UCSD-AML1 (cell line): ENCODE data around the gene NCOA4.
"Not testable (repeated sequence)": the region's sequence is repeated elsewhere in the genome, so short reads cannot be mapped to it uniquely, and the experiment has no call there.

Experiments
- DNase-seq: peaks from one replicate; lab custom pipeline; 2025; ENCODE audit not compliant: unreplicated experiment; lab: John Stamatoyannopoulos, UW

The NCOA4 gene

DNA sequence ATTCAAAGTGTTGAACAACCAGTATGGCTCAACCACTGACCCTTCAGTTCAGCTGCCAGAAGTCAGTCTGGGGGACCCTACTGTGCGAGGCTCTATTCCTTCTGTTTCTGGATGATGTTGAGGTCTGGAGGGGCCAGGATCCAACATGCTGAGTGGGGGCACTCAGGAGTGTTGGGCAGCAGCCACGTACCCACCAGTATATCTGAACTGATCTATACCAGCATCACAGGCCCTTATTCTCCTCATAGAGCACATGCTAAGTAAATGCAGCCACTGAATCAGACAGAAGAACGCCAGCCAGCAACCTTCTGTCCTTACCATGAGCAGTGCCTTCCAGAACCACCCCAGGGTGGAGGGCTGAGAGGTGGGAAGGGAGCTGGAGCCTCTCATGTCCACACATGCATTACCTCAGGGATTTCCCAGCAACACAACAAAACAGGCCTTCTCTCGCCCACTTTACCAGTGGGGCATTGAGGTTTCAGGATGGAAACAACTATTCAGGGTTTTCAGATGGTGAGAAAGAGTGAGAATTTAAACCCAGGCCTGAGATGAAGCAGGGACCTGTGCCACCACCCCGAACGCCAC is 22.5 kb upstream of the NCOA4 start:
- DNase-seq: no peak

DNA sequence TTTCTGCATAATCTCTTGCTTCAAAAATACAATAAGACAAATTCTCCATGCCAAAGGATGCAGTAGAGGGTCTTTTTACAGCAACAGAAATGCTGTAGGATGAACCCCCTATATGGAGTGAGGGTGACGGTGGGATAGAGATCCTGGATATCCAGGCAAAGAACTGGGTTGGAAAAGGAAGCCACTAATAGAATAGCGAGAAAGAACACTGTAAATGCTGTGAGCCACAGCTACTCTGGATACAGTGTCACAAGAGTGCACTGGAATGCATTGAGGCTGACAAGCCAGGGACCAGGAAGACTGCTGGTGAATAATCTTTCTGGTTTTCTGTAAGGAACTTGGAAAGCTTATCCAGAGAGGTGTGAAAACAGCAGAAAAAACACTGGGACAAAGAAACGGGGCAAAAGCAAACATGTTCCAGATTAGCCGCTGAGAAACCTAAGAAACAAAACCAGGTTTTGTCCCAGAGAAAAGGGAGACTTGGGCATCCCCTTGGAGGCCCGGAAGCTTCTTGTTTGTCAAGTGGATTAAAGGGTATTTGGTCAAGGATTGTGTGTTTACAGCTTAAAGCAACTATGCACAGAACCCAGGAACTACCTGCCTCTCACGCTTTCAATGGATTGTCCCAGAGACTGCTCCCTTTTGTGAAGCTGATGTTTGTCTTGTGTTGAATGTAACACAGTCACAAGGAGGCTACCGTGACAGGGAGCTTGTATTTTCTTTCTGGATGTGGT is 21.8 kb upstream of the NCOA4 start:
- no peak for DNase-seq

DNA sequence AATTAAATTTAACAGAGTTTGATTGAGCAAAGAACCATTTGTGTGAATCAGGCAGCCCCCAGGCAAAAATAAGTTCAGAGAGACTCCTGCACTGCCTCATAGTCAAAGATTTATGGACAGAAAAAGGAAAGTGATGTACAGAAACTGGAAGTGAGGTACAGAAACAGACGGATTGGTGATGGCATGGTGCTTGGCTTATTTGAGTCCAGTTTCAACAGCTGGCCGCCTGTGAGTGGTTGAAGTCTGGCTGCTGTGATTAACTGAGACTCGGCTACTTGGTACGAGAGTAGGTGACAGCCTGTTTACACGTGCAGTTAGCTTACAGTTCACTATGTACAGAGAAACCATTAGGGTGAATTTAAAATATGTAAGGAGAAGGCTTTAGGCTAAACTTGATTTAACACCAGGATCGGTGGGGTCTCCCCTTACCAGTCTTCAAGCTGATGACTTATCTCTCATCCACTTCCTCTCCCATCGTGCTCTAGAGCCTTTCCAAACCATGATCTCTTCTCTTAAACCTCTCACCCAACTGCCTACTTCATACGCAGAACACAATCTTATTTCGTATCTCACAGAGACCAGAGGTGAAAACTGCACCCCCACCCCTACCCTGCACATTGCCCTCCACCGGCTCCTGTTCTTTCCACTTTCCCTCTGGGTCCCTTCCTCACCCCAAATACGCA is 20.7 kb upstream of the NCOA4 start:
- no peak for DNase-seq

DNA sequence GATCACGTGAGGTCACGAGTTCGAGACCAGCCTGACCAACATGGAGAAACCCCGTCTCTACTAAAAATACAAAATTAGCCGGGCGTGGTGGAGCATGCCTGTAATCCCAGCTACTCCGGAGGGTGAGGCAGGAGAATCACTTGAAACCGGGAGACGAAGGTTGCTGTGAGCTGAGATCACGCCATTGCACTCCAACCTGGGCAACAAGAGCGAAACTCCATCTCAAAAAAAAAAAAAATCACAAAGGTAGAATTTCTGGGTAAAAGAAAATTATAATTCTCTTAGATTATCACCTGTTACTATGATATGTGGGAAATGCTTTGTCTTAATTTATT is 19.0 kb upstream of the NCOA4 start:
- not testable (repeated sequence) for DNase-seq

DNA sequence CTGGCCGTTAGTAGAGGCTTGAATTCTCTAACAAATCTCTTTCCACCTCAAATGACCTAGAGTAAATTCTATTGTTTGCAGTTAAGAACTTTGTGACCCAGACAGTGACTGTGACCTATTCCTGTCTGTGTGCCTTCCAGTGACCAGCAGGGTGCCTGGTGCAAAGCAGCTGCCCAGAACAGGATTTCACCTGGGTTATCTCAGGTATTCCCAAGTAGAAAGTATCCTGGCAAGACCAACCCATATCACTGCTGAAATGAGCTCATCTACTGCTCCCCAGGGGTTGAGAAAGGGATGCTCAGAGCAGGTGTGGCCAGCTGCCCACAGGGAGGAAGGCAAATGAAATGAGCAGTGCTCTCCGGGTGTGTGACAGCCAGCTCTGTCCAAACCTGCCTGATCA is 17.7 kb upstream of the NCOA4 start:
- DNase-seq: no peak

DNA sequence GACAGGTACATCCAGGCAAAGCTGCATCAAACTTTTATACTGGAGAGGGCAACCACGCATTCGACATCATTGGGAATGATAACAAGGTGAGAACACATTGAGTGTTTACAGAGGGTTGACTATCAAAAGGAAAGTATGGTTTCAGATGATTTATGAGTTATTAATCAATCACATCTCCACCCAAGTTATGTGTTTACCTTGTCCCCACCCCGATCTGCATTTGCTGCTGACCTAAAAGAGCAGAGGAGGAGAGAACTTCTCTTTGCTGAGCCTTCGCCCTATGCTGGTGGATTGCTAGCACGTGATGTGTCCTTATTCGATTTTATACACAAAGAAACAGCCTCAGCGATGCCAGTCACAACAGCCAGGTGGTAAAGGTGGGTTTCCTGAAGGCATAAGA is 15.8 kb upstream of the NCOA4 start, which contains the start of gene MSMB:
Gene MSMB (minus strand): TSS at position 9 of the 400 bp plus-strand sequence. CDS start 32 bp downstream, outside the sequence.
- no peak for DNase-seq

DNA sequence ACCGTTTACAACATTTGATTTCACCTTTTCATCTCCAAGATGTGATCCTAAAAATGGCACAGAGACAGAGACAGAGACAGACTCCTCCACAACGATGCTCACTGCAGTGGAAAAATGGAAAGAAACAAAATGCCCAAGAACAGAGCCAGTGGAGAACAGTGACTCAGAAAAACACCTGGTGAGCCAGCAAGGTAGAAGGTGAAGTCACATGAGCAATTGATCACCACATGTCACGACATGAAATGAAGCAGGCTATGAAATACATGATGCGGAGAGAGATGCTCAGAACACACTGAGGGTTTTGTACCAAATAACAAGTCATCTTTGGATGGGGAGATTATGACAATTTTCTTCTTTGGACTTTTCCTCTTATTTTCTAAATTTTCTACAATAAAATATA is 12.1 kb upstream of the NCOA4 start:
- no peak for DNase-seq

DNA sequence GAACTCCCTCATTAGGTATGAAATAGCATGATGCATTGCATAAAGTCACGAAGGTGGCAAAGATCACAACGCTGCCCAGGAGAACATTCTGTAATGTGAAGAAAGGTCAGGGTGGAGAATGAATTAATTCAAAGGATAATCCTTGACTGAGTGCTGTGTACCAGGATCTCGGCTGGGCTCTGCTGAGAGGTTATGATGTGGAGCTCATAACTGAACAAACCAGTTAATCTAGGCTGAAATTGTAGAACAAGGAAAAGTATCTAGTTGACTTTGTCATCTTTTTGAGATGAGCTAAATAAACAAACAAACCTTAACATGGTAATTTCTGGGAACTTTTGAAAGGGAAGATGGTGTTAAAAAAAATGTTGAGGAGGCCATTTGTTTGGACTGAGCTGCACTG is 9.6 kb upstream of the NCOA4 start:
- DNase-seq: no peak

DNA sequence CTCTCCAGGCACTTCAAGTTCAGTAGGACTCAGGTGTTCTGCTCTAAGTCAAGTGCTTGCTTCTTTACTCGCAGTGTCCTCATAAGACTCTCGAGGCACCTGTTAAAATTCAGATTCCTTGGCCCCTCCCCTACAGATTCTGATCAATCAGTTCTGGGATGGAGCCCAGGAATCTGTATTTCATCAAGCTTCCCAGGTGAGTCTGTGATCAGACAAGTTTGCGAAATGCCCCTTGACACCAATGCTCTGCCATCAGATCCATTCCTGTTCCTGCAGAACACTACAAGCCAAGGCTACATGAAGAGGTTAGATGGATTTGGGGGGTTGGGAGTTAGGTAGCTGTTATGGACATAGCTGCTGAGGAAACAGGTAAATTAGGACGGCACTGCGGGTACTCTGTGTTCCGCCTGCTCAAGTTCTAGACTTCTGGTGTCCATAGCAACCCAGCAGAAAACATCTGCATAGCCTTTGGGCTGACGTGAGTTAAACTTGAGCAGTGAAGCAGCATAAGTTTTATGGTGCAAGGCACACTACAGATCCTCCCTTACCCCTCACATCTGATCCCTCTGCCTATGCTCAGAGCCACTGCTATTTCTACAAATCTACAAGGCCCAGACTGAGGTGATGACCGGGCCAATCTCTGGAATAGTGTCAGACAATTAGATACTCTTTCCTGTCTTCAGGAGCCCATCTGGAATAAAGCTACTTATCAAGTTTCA is 6.8 kb upstream of the NCOA4 start:
- DNase-seq: no peak

DNA sequence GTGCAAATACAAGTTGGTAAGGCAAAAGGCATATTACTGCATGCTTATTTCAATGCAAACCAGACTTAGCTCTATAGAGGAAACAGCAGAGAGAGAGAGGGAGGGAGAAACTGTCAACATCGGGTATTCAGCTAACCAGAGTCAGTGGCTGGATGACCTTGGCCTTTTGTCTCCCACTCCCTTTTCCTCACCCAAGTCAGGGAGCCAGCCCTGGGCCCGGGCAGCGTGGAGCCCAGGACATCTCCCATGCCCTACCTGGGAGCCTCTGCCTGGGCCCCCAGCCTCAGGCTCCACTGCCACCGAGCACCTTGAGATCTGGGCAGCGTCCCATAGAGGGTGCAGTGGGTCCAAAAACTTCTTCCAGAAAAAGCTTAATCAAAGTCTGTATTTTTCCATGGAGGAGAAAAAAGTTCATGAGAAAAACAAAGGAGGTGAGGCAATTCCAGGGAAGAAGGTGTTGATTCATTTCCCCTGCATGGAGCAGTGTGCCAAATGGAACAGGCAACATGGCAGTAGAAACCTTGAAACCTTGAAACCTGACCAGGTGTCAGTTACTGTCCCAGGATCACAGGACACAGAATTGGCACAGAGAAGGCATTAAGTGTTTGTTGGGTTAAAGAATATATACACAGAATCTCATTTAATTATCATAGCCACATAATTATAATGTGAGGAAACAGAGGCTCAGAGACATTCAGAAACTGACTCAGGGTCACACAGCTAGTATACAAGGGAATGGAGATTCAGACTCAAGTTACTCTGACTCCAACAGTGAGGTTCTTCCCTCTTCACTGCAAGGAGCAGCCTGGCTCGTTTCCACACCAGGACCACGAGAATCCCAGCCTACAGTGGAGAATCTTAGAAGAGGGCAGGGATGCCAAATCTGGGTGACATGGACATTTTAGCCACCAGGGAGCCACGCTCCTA is 5.8 kb upstream of the NCOA4 start:
- DNase-seq: no peak

DNA sequence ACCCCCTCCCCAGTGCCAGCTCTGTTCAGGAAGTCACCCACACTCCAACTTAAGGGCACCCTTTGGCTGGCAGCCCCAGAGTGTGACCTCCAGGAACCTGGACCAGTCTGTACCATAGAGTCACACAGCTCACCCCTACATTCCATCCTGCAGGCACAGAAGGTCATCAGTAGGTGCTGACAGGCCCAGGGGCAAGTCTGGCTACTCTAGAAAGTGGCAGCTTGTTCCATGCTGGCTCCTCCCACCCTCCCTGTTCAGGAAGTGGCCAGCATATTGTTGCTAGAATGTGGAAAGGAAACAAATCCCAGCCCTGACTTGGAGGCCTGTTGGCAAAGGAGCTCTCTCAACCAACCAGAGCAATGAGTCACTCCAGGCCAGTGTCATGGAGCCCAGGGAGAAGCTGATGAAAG is 3.2 kb upstream of the NCOA4 start:
- no peak for DNase-seq

DNA sequence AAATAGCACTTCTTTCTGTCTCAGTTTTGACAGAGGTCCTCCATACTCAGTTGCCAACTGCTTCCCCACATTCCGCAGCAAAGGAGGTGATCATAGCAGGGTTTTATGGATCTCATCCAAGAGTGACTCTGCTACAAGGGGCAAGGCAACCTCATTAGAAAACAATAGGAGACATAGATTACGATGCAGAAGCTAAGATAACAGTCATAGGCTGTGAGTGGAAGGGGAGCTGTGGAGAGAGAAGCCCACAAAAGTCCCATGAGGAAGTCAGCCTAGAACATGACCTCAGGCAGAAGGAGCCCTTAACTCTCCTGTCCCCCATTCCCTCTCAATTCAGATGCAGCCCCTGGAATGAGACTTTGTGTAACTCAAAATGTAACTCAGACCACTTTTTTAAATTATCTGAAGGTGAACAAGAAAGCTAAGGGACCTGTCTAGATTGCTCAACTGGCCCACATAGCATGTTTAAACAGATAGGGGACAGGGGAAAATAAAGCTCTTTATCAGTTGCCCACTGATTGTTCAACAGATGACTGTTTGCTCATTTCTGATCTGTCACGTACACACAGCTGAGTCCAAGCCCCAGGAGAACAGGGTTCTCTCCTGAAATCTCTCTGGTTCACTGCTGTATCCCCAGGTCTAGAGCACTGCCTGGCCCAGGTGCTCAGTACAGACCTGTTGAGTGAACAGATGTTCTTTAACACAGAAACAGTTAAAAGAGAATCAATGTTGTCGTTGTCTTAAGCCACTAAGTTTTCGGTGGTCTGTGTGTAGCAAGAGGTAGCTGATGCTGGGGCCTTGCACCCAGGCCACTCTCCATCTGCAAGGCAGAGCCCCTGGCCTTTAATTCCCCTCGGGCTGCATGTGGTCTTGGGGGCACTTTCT is 1.5 kb upstream of the NCOA4 start:
- no peak for DNase-seq

DNA sequence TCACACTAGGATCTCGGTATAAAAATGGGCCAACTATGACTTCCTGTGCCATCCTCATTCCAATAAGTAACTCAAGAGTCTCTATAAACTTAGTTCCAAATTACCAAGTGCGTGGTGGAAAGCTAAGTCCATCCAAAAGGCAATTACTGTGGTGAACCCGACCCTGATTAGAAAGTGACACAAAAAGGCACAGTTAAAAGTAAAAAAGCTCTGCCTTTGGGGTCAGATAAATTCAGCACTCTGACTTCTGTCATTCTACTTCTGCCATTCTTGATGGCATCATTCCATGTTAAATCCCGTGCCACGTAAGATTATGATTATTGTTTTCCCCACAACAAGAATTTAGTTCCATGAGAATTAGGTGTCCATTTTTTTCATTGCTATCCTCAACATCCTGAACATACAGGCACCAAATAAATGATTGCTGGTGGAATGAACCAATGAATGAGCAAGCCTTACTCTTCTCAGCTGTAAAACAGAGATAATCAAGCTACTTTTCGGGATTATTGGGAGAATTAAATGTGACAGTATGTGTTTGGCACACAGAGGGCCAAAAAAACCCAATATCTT is 877 bp downstream of the NCOA4 start:
- no peak for DNase-seq

DNA sequence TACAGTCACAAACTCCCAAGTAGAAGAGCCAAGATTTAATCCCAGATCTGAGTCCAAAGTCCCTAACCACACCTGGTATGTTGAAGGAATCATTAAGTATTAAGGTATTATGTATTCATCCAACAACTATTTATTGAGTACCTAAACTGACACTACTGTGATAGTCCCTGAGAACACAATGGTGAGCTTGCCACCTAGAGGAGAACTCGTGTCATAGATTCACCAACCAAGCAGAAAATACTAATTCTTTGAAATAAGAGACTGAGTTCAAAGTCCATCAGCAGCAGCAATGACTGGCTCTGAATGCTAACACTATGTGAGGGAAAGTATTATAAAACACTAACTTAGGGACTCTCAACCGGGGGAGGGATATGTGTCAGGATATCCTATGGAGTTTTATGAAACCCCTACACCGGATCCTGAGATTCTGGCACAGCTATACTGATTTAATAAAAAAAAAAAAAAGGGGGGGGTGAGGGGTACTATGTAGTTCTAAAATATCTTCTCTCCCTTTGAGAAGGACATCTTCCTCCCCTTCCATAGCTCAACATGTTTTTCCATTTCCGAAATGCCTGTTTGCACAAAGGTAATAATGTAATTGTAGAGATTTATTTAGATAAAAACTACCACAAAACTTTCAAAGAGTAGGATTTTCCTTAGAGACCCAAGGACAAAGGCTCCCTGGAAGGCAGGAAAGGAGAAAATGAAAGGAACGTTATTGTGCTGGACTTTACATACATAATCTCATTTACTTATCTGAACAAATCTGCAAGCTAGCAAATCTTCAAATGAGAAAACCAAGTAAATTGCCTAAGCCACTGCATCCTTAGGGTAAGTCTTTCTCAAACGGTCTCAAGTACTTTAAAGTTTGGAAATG is 1.6 kb downstream of the NCOA4 start:
- DNase-seq: no peak

DNA sequence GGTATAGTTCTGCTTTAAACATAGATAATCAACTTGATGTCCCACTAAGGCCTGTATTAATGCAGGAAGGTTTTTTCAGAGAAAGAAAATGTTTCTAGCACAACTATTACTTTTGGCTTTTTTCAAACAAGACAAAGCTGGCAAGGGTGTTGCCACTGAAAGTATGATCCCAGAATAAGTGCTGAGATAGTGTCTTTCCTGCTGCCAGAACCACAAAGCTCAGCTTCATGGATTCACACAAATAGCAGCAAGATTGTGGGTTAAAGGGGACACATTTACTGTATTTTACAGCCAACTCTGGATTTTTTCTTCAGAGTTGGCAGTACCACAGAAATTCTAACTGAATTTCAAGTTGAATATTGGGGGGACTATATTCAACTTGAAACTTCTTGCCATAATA is 4.3 kb downstream of the NCOA4 start:
- DNase-seq: no peak

DNA sequence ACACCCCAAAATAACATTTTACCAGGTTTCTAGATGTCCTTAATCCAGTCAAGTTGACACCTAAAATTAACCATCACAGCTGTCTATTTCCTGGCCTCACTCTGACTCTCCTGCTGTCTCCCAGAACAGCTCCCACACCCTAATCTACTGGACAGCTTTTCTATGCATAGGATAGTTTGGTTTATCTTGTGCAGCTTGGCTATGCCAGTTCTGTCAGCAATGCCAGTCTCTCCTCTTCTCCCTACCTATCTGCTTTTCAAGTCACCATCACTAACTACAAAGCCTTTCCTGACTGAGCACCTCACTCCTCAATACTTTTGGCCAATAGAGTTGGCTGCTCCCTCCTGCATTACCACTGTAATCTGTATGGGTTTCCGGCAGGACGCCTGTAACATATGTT is 5.0 kb downstream of the NCOA4 start:
- DNase-seq: no peak

DNA sequence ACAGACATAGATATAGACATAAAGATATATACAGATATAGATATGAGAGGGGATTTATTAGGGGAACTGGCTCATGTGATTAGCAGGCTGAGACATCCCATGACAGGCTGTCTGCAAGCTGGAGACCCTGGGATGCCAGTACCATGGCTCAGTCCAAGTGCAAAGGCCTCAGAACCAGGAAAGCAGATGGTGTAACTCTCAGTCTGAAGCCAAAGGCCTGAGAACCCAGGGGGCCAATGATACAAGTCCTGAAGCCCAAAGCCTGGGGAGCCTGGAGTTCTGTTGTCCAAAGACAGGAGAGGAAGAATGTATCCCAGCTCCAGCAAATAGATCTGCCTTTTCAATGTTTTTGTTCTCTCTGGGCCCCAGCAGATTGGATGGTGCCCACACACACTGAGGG is 5.5 kb downstream of the NCOA4 start:
- DNase-seq: no peak

DNA sequence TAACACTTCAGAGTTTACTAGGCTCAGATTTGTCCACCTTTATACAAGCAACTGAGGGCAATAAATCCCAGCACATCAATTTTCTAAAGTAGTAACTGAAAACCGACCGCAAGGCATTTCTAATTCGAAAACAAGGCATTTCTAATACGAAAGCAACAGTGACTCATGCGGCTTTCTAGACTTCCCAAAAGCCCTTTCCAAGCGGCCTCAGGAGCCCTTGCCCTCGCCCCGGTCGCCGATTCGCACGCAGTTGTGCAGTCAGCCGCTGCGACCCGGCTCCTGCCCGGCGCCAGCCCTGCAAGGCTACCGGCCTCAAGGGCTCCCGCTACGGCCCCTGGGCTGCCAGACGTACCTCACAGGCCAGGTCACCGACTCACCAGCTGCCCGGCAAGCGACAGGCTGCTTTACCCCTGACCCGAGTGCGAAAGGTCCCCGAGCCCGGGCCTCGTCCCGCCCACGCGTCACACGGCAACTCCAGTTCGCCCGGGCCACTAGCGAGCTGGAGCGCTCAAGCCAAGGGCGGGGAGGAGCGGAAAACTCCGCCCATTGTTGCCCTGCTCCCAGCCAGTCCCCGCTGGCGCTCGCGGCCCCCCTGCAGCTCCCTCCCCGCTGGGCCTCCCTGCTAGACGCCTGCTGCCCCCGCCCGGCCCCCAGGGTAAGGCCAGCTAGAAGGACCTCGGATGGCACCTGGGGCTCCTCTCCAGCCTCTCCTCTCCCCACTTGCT is 7.3 kb downstream of the NCOA4 start:
- peak; percentile 94 for DNase-seq
